ENCODE data around the gene KCTD16.

KCTD16 gene

DNA sequence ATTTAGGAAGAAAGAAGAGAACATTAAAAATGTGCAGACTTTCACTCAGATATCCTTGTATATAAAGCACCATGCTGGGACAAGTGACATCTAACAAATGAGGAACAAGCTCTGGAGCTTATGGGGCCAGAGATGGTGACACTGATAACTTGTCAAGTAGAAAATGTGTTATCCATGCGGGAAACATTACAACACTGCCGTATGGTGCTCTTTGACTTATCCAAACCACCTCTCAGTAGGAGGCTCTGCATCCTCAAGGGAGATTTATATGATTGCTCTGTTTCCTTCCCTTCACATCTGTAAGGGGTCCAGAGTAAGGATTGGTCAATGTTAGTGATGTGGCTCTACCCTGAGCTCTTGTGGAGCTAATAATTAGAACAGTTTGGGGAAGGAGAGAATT, 23.5 kb downstream of the KCTD16 start:
- Histone ChIP-seq H3K9ac (ENCODE audit: low read depth, low read length) (no peak overlapping the region), H2AFZ (ENCODE audit: low read depth, low read length) (no peak overlapping the region), H3K27me3 (ENCODE audit: insufficient read depth, low read length, poor library complexity) (peaks cover 25% of the 10 kb centered on the region), H3K79me2 (ENCODE audit: insufficient read depth, low read length) (no peaks in the 10 kb centered on the region), H4K20me1 (ENCODE audit: insufficient read depth, low read length) (no peaks in the 10 kb centered on the region), H3K9me3 (ENCODE audit: insufficient read depth, low read length, severe bottlenecking) (no peaks in the 10 kb centered on the region), H3K4me3 (ENCODE audit: low read depth in 1 of 2, low read length in 2 of 2) (no peak overlapping the region), H3K4me2 (ENCODE audit: insufficient read depth, low read length) (no peak overlapping the region), H3K27ac (ENCODE audit: low read length) (no peak overlapping the region), H3K4me1 (ENCODE audit: insufficient read depth, low read length) (peaks cover 34% of the 10 kb centered on the region), H3K36me3 (ENCODE audit: insufficient read depth, low read length) (no peaks in the 10 kb centered on the region)
- no peak for TF ChIP-seq EZH2 (IDR thresholded peaks at IDR 0.05; ENCODE audit: borderline replicate concordance, low read depth, low read length, severe bottlenecking)
- TF ChIP-seq, protein P1, sequence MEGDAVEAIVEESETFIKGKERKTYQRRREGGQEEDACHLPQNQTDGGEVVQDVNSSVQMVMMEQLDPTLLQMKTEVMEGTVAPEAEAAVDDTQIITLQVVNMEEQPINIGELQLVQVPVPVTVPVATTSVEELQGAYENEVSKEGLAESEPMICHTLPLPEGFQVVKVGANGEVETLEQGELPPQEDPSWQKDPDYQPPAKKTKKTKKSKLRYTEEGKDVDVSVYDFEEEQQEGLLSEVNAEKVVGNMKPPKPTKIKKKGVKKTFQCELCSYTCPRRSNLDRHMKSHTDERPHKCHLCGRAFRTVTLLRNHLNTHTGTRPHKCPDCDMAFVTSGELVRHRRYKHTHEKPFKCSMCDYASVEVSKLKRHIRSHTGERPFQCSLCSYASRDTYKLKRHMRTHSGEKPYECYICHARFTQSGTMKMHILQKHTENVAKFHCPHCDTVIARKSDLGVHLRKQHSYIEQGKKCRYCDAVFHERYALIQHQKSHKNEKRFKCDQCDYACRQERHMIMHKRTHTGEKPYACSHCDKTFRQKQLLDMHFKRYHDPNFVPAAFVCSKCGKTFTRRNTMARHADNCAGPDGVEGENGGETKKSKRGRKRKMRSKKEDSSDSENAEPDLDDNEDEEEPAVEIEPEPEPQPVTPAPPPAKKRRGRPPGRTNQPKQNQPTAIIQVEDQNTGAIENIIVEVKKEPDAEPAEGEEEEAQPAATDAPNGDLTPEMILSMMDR (IDR thresholded peaks at IDR 0.05; ENCODE audit: borderline replicate concordance, extremely low read depth, low read length, poor library complexity, severe bottlenecking): no peak
- no peak for DNase-seq
- ATAC-seq (ENCODE audit: insufficient read depth, low read depth): no peak

DNA sequence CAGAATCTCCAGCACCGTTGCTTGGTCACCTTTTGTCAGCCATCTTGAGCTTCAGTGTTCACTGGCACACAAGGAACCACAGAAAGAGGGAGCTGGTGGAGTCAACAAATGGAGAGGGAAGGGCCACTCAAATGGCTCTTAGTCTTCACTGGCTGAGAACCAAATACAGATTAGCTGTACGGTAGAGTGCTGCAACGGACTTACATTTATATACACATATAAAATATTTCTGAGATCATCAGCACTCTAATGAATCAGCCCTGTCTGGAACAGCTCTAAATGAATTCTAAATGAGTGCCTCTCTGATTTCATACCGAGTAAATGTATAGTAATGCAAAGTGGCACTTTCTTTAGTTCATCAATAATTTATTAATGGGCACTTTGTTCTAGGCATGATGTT, 24.8 kb downstream of the KCTD16 start:
- Histone ChIP-seq H3K4me2 (ENCODE audit: insufficient read depth, low read length) (no peak overlapping the region), H3K36me3 (ENCODE audit: insufficient read depth, low read length) (no peaks in the 10 kb centered on the region), H3K4me3 (ENCODE audit: low read depth in 1 of 2, low read length in 2 of 2) (no peak overlapping the region), H3K27ac (ENCODE audit: low read length) (no peak overlapping the region), H2AFZ (ENCODE audit: low read depth, low read length) (no peak overlapping the region), H4K20me1 (ENCODE audit: insufficient read depth, low read length) (no peaks in the 10 kb centered on the region), H3K27me3 (ENCODE audit: insufficient read depth, low read length, poor library complexity) (peaks cover 25% of the 10 kb centered on the region), H3K4me1 (ENCODE audit: insufficient read depth, low read length) (peaks cover 21% of the 10 kb centered on the region), H3K79me2 (ENCODE audit: insufficient read depth, low read length) (no peaks in the 10 kb centered on the region), H3K9me3 (ENCODE audit: insufficient read depth, low read length, severe bottlenecking) (no peaks in the 10 kb centered on the region), H3K9ac (ENCODE audit: low read depth, low read length) (no peak overlapping the region)
- TF ChIP-seq EZH2 (IDR thresholded peaks at IDR 0.05; ENCODE audit: borderline replicate concordance, low read depth, low read length, severe bottlenecking): no peak
- TF ChIP-seq, protein P1 (IDR thresholded peaks at IDR 0.05; ENCODE audit: borderline replicate concordance, extremely low read depth, low read length, poor library complexity, severe bottlenecking): no peak
- ATAC-seq (ENCODE audit: insufficient read depth, low read depth) (no peak), DNase-seq (no peak)

DNA sequence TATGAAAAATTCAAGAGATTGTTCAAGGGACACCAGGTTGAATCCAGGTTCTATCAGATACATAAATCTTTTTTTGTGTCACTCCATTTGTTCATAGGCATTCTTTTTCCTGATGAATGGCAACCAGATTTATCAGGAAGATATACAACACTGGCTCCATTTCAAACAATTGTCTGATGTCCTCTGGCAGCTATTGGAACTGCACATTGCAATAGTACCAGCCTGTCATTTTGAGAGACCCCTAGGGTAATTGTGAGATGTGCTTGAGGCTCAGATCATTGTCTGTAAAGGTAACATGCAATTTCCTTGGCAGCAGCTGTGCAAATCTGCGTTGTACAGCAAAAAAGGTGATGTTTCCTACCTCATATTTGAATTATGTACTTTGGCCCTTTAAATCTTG, 25.9 kb downstream of the KCTD16 start:
- Histone ChIP-seq H3K9ac (ENCODE audit: low read depth, low read length) (no peak overlapping the region), H3K27ac (ENCODE audit: low read length) (no peak overlapping the region), H3K27me3 (ENCODE audit: insufficient read depth, low read length, poor library complexity) (peaks cover 34% of the 10 kb centered on the region), H4K20me1 (ENCODE audit: insufficient read depth, low read length) (no peaks in the 10 kb centered on the region), H3K4me3 (ENCODE audit: low read depth in 1 of 2, low read length in 2 of 2) (no peak overlapping the region), H3K79me2 (ENCODE audit: insufficient read depth, low read length) (no peaks in the 10 kb centered on the region), H3K36me3 (ENCODE audit: insufficient read depth, low read length) (no peaks in the 10 kb centered on the region), H3K9me3 (ENCODE audit: insufficient read depth, low read length, severe bottlenecking) (no peaks in the 10 kb centered on the region), H3K4me1 (ENCODE audit: insufficient read depth, low read length) (peaks cover 10% of the 10 kb centered on the region), H2AFZ (ENCODE audit: low read depth, low read length) (no peak overlapping the region), H3K4me2 (ENCODE audit: insufficient read depth, low read length) (no peak overlapping the region)
- DNase-seq (no peak), ATAC-seq (ENCODE audit: insufficient read depth, low read depth) (no peak)
- TF ChIP-seq, protein P1 (IDR thresholded peaks at IDR 0.05; ENCODE audit: borderline replicate concordance, extremely low read depth, low read length, poor library complexity, severe bottlenecking): no peak
- no peak for TF ChIP-seq EZH2 (IDR thresholded peaks at IDR 0.05; ENCODE audit: borderline replicate concordance, low read depth, low read length, severe bottlenecking)

DNA sequence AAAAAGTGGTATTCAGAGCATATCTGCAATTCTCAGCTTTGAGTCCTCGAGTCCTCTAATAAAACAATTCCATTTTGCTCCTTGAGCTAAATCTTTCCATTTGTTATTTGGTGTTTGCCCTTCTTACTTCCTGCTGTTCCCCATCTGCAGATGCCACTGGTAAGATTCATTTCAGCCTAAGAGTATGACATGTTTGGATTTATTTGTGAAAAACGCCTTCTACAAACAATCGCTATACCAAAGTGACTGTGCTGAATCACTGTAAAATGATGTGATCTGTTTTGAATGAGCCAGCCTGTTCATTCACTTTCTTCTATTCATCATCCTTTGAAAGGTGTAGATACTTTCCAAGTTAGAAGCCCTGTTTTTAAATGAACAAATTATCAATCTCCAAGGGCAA, 27.7 kb downstream of the KCTD16 start:
- H3K9me3 ChIP-seq (ENCODE audit: insufficient read depth, low read length, severe bottlenecking): no peaks in the 10 kb centered on the region
- H3K79me2 ChIP-seq (ENCODE audit: insufficient read depth, low read length): no peaks in the 10 kb centered on the region
- peaks cover 30% of the 10 kb centered on the region for H3K27me3 ChIP-seq (ENCODE audit: insufficient read depth, low read length, poor library complexity)
- H3K27ac ChIP-seq (ENCODE audit: low read length): no peak overlapping the region
- no peaks in the 10 kb centered on the region for H3K4me1 ChIP-seq (ENCODE audit: insufficient read depth, low read length)
- no peak for TF ChIP-seq EZH2 (IDR thresholded peaks at IDR 0.05; ENCODE audit: borderline replicate concordance, low read depth, low read length, severe bottlenecking)
- TF ChIP-seq, protein P1 (IDR thresholded peaks at IDR 0.05; ENCODE audit: borderline replicate concordance, extremely low read depth, low read length, poor library complexity, severe bottlenecking): no peak
- H2AFZ ChIP-seq (ENCODE audit: low read depth, low read length): no peak overlapping the region
- H3K4me3 ChIP-seq (ENCODE audit: low read depth in 1 of 2, low read length in 2 of 2): no peak overlapping the region
- no peaks in the 10 kb centered on the region for H3K36me3 ChIP-seq (ENCODE audit: insufficient read depth, low read length)
- ATAC-seq (ENCODE audit: insufficient read depth, low read depth): no peak
- no peak overlapping the region for H3K9ac ChIP-seq (ENCODE audit: low read depth, low read length)
- DNase-seq: no peak
- no peaks in the 10 kb centered on the region for H4K20me1 ChIP-seq (ENCODE audit: insufficient read depth, low read length)
- H3K4me2 ChIP-seq (ENCODE audit: insufficient read depth, low read length): no peak overlapping the region
